ENCODE results near the gene TXNRD2.

DNA sequence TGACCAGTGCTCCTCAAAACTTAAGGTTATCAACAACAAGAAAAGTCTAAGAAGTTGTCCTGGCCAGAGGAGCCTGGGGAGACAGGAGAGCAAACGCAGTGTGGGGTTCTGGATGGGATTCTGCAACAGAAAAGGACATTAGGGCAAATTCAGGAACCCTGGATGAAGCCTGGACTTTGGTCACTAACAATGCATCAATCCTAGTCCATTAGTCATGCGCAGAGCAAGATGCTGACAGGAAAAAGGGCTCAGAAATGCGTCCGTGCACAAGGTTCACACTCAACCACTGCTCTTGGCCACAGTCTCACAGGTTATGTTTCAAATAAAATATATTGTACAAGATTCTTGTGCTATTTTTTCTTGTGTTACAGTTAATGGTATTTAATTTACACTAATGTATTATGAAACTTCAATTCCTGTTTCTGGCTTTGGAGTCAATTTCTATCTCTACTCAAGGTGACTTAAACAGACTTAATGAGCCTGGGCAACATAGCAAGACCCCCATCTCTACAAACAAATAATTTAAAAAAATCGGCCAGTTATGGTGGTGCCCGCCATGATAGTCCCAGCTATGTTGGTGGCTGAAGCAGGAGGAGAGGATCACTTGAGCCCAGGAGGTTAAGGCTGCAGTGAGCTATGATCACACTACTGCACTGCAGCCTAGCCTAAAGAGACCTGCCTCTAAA is 100.5 kb downstream of the TXNRD2 start:
- TF ChIP-seq, protein P1, sequence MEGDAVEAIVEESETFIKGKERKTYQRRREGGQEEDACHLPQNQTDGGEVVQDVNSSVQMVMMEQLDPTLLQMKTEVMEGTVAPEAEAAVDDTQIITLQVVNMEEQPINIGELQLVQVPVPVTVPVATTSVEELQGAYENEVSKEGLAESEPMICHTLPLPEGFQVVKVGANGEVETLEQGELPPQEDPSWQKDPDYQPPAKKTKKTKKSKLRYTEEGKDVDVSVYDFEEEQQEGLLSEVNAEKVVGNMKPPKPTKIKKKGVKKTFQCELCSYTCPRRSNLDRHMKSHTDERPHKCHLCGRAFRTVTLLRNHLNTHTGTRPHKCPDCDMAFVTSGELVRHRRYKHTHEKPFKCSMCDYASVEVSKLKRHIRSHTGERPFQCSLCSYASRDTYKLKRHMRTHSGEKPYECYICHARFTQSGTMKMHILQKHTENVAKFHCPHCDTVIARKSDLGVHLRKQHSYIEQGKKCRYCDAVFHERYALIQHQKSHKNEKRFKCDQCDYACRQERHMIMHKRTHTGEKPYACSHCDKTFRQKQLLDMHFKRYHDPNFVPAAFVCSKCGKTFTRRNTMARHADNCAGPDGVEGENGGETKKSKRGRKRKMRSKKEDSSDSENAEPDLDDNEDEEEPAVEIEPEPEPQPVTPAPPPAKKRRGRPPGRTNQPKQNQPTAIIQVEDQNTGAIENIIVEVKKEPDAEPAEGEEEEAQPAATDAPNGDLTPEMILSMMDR (IDR thresholded peaks at IDR 0.05), result no peak
- TF ChIP-seq POLR2AphosphoS5 (IDR thresholded peaks at IDR 0.05; ENCODE audit: low read depth, low read length) (no peak), TCF7L2 (IDR thresholded peaks at IDR 0.05; ENCODE audit: low read depth, low read length) (no peak)

All from Panc1 (cell line).